HCT116 (cell line): ENCODE results near the gene NDOR1. TPM values are rescaled to one million over a fixed set of nuclear protein-coding genes. Genes with fewer than 3 reads are reported as not detected.

ENCODE experiments used
- ATAC-seq: fragments of 200-7000 bp; cut with Tn5 transposase; 2 replicates; pipeline ENCODE4 v1.9.1; 2020; ENCODE audit warnings: mild to moderate bottlenecking, moderate library complexity
- BruUV-seq: library from RNA; stranded (reverse); fragments of 400-500 nt; replicated peaks from 2 replicates; lab custom pipeline; 2021; lab: Mats Ljungman, UMichigan
- CTCF ChIA-PET: fragments of 300-600 bp; sonication (Branson Sonifier 250); formaldehyde crosslinking; loops from one replicate; lab custom pipeline; 2021; ENCODE audit warnings: antibody characterized with exemption; lab: Charles Lee
- POLR2A ChIA-PET: fragments of 300-600, 350-600 bp; sonication (Branson Sonifier 250); formaldehyde crosslinking; loops from one replicate; lab custom pipeline; 2021; ENCODE audit warnings: antibody characterized with exemption; lab: Charles Lee
- RAD21 ChIA-PET, 2 experiments: fragments of 300-600 bp; sonication (Branson Sonifier 250); formaldehyde crosslinking; loops; one replicate each; lab custom pipeline; 2023; ENCODE audit warnings: low total read pairs in 2 of 2; ENCODE audit not compliant: uncharacterized antibody in 2 of 2, unreplicated experiment in 2 of 2, low non-redundant PET in 1 of 2; lab: Charles Lee
- DNase-seq: peaks from one replicate; pipeline ENCODE4 v3.0.0-alpha.2; 2010; ENCODE audit warnings: low read depth, low spot score
- H2AFZ ChIP-seq: fragments of 200-600 bp; shearing (Covaris generic), sonication (generic); 2 replicates; pipeline ENCODE4 v1.6.1; 2017; ENCODE audit warnings: low read depth, mixed run types, mixed read lengths, antibody characterized with exemption, low read length; ENCODE audit not compliant: poor library complexity, severe bottlenecking
- H3K27ac ChIP-seq: 2 replicates; pipeline ENCODE4 v1.5.1; 2012; ENCODE audit warnings: low read depth, low read length
- H3K27me3 ChIP-seq: fragments of 200-600 bp; sonication (generic); 2 replicates; pipeline ENCODE4 v1.6.1; 2016; ENCODE audit warnings: mixed run types, low read length, mixed read lengths; ENCODE audit not compliant: insufficient read depth
- H3K36me3 ChIP-seq, 2 experiments: fragments of 200-500 bp in 1 of 2; fragments of 200-600 bp in 1 of 2; sonication (Bioruptor generic) in 1 of 2; sonication (generic) in 1 of 2; 2 replicates each; pipeline versions ENCODE4 v1.5.1 to v1.6.1; 2014 to 2016; ENCODE audit warnings: low read length in 2 of 2, inconsistent platforms in 1 of 2, mixed read lengths in 1 of 2, mixed run types in 1 of 2; ENCODE audit not compliant: insufficient read depth in 2 of 2, control insufficient read depth in 1 of 2
- H3K4me1 ChIP-seq, 2 experiments: fragments of 200-600 bp in 1 of 2; sonication (generic) in 1 of 2; 2 replicates each; pipeline versions ENCODE4 v1.5.1 to v1.6.1; 2012 to 2017; ENCODE audit warnings: low read length in 2 of 2, inconsistent platforms in 1 of 2, mild to moderate bottlenecking in 1 of 2, mixed read lengths in 1 of 2, mixed run types in 1 of 2, moderate library complexity in 1 of 2; ENCODE audit not compliant: insufficient read depth in 2 of 2, control insufficient read depth in 1 of 2
- H3K4me2 ChIP-seq: fragments of 200-600 bp; sonication (generic); 2 replicates; pipeline ENCODE4 v1.6.1; 2017; ENCODE audit warnings: mixed run types, low read length, mixed read lengths
- H3K4me3 ChIP-seq, 2 experiments: fragments of 200-600 bp in 1 of 2; sonication (generic) in 1 of 2; replicated peaks in 1 of 2; 2 replicates each; pipeline ENCODE4 v1.5.1; 2011 to 2016; ENCODE audit warnings: low read length in 2 of 2, control low read depth in 1 of 2, low read depth in 1 of 2, mild to moderate bottlenecking in 1 of 2, mixed read lengths in 1 of 2, mixed run types in 1 of 2
- H3K79me2 ChIP-seq: fragments of 200-600 bp; sonication (generic); 2 replicates; pipeline ENCODE4 v1.6.1; 2017; ENCODE audit warnings: mild to moderate bottlenecking, mixed run types, low read length, moderate library complexity, mixed read lengths; ENCODE audit not compliant: insufficient read depth
- H3K9ac ChIP-seq: fragments of 200-600 bp; sonication (generic); 2 replicates; pipeline ENCODE4 v1.6.1; 2016; ENCODE audit warnings: low read length, mixed read lengths
- H3K9me2 ChIP-seq: fragments of 200-600 bp; sonication (generic), shearing (Covaris generic); 2 replicates; pipeline ENCODE4 v1.6.1; 2017; ENCODE audit warnings: mixed run types, mild to moderate bottlenecking, moderate library complexity; ENCODE audit not compliant: insufficient read depth
- H3K9me3 ChIP-seq, 2 experiments: fragments of 200-500 bp in 1 of 2; fragments of 200-600 bp in 1 of 2; sonication (Bioruptor generic) in 1 of 2; sonication (generic) in 1 of 2; 2 replicates each; pipeline ENCODE4 v1.6.1; 2014 to 2017; ENCODE audit warnings: low read length in 2 of 2, mixed read lengths in 2 of 2, inconsistent platforms in 1 of 2, low read depth in 1 of 2, mild to moderate bottlenecking in 1 of 2, mixed run types in 1 of 2, moderate library complexity in 1 of 2; ENCODE audit not compliant: control insufficient read depth in 1 of 2, insufficient read depth in 1 of 2
- H4K20me1 ChIP-seq: fragments of 200-600 bp; sonication (generic), shearing (Covaris generic); 2 replicates; pipeline ENCODE4 v1.6.1; 2017; ENCODE audit warnings: mixed run types, mild to moderate bottlenecking, moderate library complexity; ENCODE audit not compliant: insufficient read depth
- CEBPB ChIP-seq: IDR thresholded peaks from 2 replicates; pipeline ENCODE4 v1.6.1; 2012; ENCODE audit warnings: low read depth
- EGR1 ChIP-seq: IDR thresholded peaks from 2 replicates; pipeline ENCODE4 v1.6.1; 2012; ENCODE audit warnings: low read depth
- EZH2phosphoT487 ChIP-seq: fragments of 200-600 bp; IDR thresholded peaks from 2 replicates; pipeline ENCODE4 v1.6.1; 2018; ENCODE audit warnings: antibody characterized with exemption, borderline replicate concordance
- FOSL1 ChIP-seq: IDR thresholded peaks from 2 replicates; pipeline ENCODE4 v1.6.1; 2012; ENCODE audit warnings: low read depth
- POLR2A ChIP-seq: IDR thresholded peaks from 2 replicates; pipeline ENCODE4 v1.7.0; 2011; ENCODE audit warnings: borderline replicate concordance; ENCODE audit not compliant: insufficient read depth, insufficient read length; ENCODE audit errors: extremely low read depth
- POLR2AphosphoS5 ChIP-seq: IDR thresholded peaks from 2 replicates; pipeline ENCODE4 v1.6.1; 2011; ENCODE audit warnings: mild to moderate bottlenecking, low read depth, low read length, moderate library complexity
- SIN3A ChIP-seq: IDR thresholded peaks from 2 replicates; pipeline ENCODE4 v1.6.1; 2012; ENCODE audit warnings: low read depth
- SRF ChIP-seq: IDR thresholded peaks from 2 replicates; pipeline ENCODE4 v1.6.1; 2012; ENCODE audit warnings: low read depth
- intact Hi-C: fragments of 100-400 bp; cut with micrococcal nuclease; formaldehyde crosslinking; loops from 2 replicates; pipeline ENCODE4 v1.10.0; 2022
- total RNA-seq: library from RNA; stranded (reverse); gene quantifications from one replicate; pipeline ENCODE4 v1.2.1, GENCODE V29; 2021; ENCODE audit not compliant: unreplicated experiment
- TF ChIP-seq, protein P1 (sequence below): IDR thresholded peaks from 2 replicates; pipeline ENCODE4 v1.6.1; 2012
- TF ChIP-seq, protein P2 (sequence below): IDR thresholded peaks from 2 replicates; pipeline ENCODE4 v1.6.1; 2012

Gene NDOR1
- total RNA-seq, 1 experiment from 2014 or later = 28.4 TPM

DNA sequence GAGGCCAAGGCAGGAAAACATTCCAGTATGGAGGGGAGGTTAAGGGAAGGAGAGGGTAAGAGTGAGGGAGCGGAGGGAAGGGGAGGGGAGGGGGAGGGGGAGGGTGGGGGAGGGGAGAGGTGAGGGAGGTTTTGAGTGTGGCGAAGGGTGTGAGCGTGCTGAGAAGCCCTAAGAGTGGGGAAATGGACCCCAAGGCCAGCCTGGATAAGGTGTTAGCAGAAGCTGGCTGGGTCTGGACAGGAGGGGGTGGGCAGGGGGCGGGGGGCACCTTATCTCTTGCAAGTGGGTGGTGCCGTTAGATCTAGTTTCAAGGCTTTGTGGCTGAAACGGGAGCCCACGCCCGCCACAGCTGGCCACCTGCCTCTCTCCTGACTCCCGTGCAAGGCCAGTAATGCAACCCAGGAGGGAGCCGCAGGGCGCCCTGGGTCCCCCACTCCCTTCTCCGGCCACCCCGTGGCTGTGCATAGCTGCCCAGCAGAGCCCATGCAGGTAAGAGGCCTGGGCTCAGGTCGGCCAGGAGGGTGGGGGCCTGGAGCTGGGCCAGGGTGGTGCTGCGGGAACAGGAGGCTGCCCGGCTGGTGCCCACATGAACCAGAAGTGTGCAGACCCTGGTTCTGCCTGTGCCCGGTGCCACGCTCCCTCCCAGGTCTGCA is 22.5 kb downstream of the NDOR1 start:
- intact Hi-C loops = loop anchor here (1.0 to 10.0 kb wide), 4 partner anchors 41 to 443 kb away; partner anchors contain the start of genes ANAPC2, NPDC1 and SSNA1
- no peaks in the 10 kb centered on the region for H3K36me3 ChIP-seq
- H3K9me2 ChIP-seq = no peaks in the 10 kb centered on the region
- no peaks in the 10 kb centered on the region for H3K9me3 ChIP-seq
- H3K79me2 ChIP-seq = no peaks in the 10 kb centered on the region
- ChIA-PET CTCF (interaction anchor here (0.6 to 4.7 kb wide), 18 partner anchors 9 to 199 kb away, joined by 3 to 43 read pairs (median 6); partner anchors contain the start of genes ANAPC2, LRRC26, SAPCD2 and SSNA1), RAD21 (interaction anchor here (0.6 to 1.9 kb wide), 8 partner anchors 14 to 181 kb away, joined by 3 to 9 read pairs (median 4); partner anchors contain the start of genes ANAPC2 (in 2 of the 2) and SSNA1 (in 2 of the 2)), POLR2A (interaction anchor here (0.9 to 2.5 kb wide), 7 partner anchors 9 to 98 kb away, joined by 3 to 16 read pairs (median 3); partner anchors contain the start of genes ANAPC2, SSNA1, TPRN and TUBB4B)
- no peaks in the 10 kb centered on the region for H3K27me3 ChIP-seq
- H3K27ac ChIP-seq = peak overlapping the region; percentile 88
- no peak for ATAC-seq
- peak overlapping the region; percentile 97; the same call in 1 of the 2 replicates for H3K9ac ChIP-seq
- peak overlapping the region; percentile 99 for H3K4me2 ChIP-seq
- no TSS peak for BruUV-seq
- peak overlapping the region in 1 of 2 experiments; percentile 48; a peak in 3 of 4 replicates for H3K4me3 ChIP-seq
- no peaks in the 10 kb centered on the region for H4K20me1 ChIP-seq
- H3K4me1 ChIP-seq = peaks cover 44 to 61% of the 10 kb centered on the region in 2 experiments
- no peak for TF ChIP-seq EGR1
- TF ChIP-seq, protein P1, sequence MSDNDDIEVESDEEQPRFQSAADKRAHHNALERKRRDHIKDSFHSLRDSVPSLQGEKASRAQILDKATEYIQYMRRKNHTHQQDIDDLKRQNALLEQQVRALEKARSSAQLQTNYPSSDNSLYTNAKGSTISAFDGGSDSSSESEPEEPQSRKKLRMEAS = no peak
- TF ChIP-seq CEBPB = no peak
- no peak for TF ChIP-seq POLR2A
- no peak for TF ChIP-seq SRF
- no peak for TF ChIP-seq EZH2phosphoT487
- TF ChIP-seq, protein P2, sequence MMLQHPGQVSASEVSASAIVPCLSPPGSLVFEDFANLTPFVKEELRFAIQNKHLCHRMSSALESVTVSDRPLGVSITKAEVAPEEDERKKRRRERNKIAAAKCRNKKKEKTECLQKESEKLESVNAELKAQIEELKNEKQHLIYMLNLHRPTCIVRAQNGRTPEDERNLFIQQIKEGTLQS = no peak
- no peak overlapping the region for H2AFZ ChIP-seq
- no peak for DNase-seq

DNA sequence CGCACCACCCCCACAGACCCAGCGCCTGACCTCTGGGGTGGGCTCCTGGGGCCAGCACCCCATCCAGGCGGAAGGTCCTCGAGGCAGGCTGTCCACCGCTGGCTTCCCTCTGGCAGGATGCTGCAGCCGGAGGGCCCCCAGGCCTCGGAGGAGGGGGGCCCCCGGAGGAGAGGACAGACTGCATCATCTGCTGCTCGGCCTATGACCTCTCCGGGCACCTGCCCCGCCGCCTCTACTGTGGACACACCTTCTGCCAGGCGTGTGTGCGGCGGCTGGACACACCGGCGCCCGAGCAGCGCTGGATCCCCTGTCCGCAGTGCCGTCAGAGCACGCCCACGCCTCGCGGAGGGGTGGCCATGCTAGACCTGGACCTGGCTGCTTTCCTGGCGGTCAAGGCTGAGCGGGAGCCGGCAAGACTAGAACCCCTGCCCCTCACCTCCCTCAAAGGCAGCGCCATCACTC is 23.0 kb downstream of the NDOR1 start:
- CTCF ChIA-PET = interaction anchor here (1.5 to 4.7 kb wide), 3 partner anchors 9 to 33 kb away, joined by 4 to 43 read pairs (median 10); no protein-coding TSS in a partner anchor

More for the DNA sequence above, 23.0 kb downstream of the NDOR1 start:
- H3K9me2 ChIP-seq = no peaks in the 10 kb centered on the region
- H3K4me2 ChIP-seq = no peak overlapping the region
- no peaks in the 10 kb centered on the region for H4K20me1 ChIP-seq
- RAD21 ChIA-PET = interaction anchor here in 1 of 2 experiments (1.6 kb wide), 1 partner anchor 110 kb away, joined by 3 read pairs; no protein-coding TSS in a partner anchor
- DNase-seq = no peak
- no peak overlapping the region for H2AFZ ChIP-seq
- intact Hi-C loops = loop anchor here (5.0 to 10.0 kb wide), 3 partner anchors 41 to 444 kb away; partner anchors contain the start of genes ANAPC2, NPDC1 and SSNA1
- H3K4me3 ChIP-seq = no peak overlapping the region
- no peaks in the 10 kb centered on the region for H3K27me3 ChIP-seq
- H3K9ac ChIP-seq = no peak overlapping the region
- H3K27ac ChIP-seq = peak overlapping the region; percentile 43; the same call in 1 of the 2 replicates
- H3K9me3 ChIP-seq = no peaks in the 10 kb centered on the region
- no peak for ATAC-seq
- no peaks in the 10 kb centered on the region for H3K36me3 ChIP-seq
- POLR2A ChIA-PET = interaction anchor here (1.4 to 2.5 kb wide), 2 partner anchors 8 to 12 kb away, joined by 3 to 16 read pairs; partner anchors contain the start of gene TUBB4B
- BruUV-seq = no TSS peak
- H3K4me1 ChIP-seq = peaks cover 44 to 60% of the 10 kb centered on the region in 2 experiments
- no peak for TF ChIP-seq SIN3A
- TF ChIP-seq POLR2AphosphoS5 = no peak
- TF ChIP-seq FOSL1 = no peak
- no peaks in the 10 kb centered on the region for H3K79me2 ChIP-seq
